HEK293 (cell line): ENCODE data around the gene AVEN.

Source experiments
- REPIN1 ChIP-seq: fragments of 450-650 bp; formaldehyde crosslinking; IDR thresholded peaks from 2 replicates; pipeline ENCODE4 v1.5.1; 2017; ENCODE audit warnings: missing biosample characterization, missing genetic modification characterization, low read depth
- TCF7L2 ChIP-seq: IDR thresholded peaks from 2 replicates; pipeline ENCODE4 v1.6.1; 2011; ENCODE audit warnings: low read depth, mild to moderate bottlenecking, inconsistent platforms, low read length, moderate library complexity, borderline replicate concordance
- ZBTB48 ChIP-seq: fragments of 450-650 bp; formaldehyde crosslinking; IDR thresholded peaks from 2 replicates; pipeline ENCODE4 v1.5.1; 2016; ENCODE audit warnings: missing biosample characterization, missing genetic modification characterization
- ZNF133 ChIP-seq: fragments of 450-650 bp; formaldehyde crosslinking; IDR thresholded peaks from 2 replicates; pipeline ENCODE4 v1.5.1; 2016; ENCODE audit warnings: missing biosample characterization, missing genetic modification characterization
- ZNF169 ChIP-seq: fragments of 450-650 bp; formaldehyde crosslinking; IDR thresholded peaks from 2 replicates; pipeline ENCODE4 v1.5.1; 2016; ENCODE audit warnings: missing biosample characterization, missing genetic modification characterization
- ZNF660 ChIP-seq: fragments of 450-650 bp; IDR thresholded peaks from 2 replicates; pipeline ENCODE4 v1.5.1; 2018; ENCODE audit warnings: missing biosample characterization, mild to moderate bottlenecking, missing genetic modification characterization
- ZNF776 ChIP-seq: fragments of 450-650 bp; formaldehyde crosslinking; IDR thresholded peaks from 2 replicates; pipeline ENCODE4 v1.5.0; 2017; ENCODE audit warnings: missing biosample characterization, missing genetic modification characterization, borderline replicate concordance
- TF ChIP-seq, protein P1 (sequence below): fragments of 450-650 bp; formaldehyde crosslinking; IDR thresholded peaks from 2 replicates; pipeline ENCODE4 v1.5.1; 2016; ENCODE audit warnings: missing biosample characterization, missing genetic modification characterization
- TF ChIP-seq, protein P2 (sequence below): fragments of 450-650 bp; formaldehyde crosslinking; optimal IDR thresholded peaks from 2 replicates; pipeline ENCODE3; 2016; ENCODE audit warnings: missing biosample characterization, mild to moderate bottlenecking, missing genetic modification characterization
- TF ChIP-seq, protein P3 (sequence below): fragments of 450-650 bp; formaldehyde crosslinking; IDR thresholded peaks from 2 replicates; pipeline ENCODE4 v1.5.1; 2016; ENCODE audit warnings: missing biosample characterization, missing genetic modification characterization, low read depth

DNA sequence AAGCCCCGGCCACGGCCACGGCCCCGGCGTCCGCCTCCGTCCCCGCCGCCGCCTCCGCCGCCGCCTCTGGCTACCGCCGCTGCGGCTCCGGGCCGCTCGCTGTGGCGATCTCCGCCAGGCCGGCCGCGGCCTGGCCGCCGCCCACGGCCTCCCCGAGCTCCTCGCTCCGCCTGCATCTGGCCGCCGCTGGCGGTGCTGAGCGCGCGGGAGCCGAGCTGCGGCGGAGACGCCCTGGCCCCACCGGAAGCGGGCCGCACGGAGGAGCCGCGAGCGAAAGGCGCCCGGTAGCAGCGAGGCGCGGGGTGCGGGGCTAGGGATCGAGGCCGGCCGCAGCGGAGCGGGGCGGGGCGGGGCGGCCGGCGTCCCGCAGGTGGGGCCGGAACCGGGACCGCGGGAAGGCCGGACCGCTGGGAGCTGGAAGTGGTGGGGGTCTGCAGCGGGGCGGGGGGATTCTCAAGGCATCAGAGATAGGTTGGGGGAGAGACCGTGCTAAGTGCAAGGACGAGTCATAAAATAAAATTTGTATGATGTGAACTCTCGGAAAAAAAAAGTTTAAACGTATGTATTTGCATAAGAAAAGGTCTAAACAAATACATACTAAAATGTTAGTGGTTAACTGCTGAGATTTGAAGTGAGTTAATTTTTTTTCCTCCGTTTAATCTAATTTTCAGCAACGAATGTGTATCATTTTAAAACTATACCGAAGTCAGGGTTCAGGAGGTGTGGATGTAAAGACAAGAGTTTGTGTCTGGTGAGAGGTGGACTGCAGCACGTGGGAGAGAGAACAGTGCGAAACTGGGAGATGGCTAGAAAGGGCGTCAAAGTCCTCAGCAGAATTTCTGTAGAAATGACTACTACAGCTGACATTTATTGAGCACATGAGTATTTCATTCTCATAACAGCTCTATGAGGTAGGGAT lies at the start of gene AVEN:
- TF ChIP-seq ZNF133 (tag by site-specific recombination): no peak
- TF ChIP-seq REPIN1 (tag by site-specific recombination): no peak
- no peak for TF ChIP-seq TCF7L2
- no peak for TF ChIP-seq ZNF169 (tag by site-specific recombination)
- TF ChIP-seq, protein P1, sequence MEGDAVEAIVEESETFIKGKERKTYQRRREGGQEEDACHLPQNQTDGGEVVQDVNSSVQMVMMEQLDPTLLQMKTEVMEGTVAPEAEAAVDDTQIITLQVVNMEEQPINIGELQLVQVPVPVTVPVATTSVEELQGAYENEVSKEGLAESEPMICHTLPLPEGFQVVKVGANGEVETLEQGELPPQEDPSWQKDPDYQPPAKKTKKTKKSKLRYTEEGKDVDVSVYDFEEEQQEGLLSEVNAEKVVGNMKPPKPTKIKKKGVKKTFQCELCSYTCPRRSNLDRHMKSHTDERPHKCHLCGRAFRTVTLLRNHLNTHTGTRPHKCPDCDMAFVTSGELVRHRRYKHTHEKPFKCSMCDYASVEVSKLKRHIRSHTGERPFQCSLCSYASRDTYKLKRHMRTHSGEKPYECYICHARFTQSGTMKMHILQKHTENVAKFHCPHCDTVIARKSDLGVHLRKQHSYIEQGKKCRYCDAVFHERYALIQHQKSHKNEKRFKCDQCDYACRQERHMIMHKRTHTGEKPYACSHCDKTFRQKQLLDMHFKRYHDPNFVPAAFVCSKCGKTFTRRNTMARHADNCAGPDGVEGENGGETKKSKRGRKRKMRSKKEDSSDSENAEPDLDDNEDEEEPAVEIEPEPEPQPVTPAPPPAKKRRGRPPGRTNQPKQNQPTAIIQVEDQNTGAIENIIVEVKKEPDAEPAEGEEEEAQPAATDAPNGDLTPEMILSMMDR: no peak
- TF ChIP-seq, protein P2, sequence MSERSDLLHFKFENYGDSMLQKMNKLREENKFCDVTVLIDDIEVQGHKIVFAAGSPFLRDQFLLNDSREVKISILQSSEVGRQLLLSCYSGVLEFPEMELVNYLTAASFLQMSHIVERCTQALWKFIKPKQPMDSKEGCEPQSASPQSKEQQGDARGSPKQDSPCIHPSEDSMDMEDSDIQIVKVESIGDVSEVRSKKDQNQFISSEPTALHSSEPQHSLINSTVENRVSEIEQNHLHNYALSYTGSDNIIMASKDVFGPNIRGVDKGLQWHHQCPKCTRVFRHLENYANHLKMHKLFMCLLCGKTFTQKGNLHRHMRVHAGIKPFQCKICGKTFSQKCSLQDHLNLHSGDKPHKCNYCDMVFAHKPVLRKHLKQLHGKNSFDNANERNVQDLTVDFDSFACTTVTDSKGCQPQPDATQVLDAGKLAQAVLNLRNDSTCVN (tag by site-specific recombination): no peak
- no peak for TF ChIP-seq ZNF776 (tag by site-specific recombination)
- TF ChIP-seq, protein P3, sequence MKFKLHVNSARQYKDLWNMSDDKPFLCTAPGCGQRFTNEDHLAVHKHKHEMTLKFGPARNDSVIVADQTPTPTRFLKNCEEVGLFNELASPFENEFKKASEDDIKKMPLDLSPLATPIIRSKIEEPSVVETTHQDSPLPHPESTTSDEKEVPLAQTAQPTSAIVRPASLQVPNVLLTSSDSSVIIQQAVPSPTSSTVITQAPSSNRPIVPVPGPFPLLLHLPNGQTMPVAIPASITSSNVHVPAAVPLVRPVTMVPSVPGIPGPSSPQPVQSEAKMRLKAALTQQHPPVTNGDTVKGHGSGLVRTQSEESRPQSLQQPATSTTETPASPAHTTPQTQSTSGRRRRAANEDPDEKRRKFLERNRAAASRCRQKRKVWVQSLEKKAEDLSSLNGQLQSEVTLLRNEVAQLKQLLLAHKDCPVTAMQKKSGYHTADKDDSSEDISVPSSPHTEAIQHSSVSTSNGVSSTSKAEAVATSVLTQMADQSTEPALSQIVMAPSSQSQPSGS (tag by site-specific recombination): no peak
- TF ChIP-seq ZNF660 (tag by site-specific recombination): no peak
- no peak for TF ChIP-seq ZBTB48 (tag by site-specific recombination)
